ENCODE data around the gene RERE.

RERE gene

GRCh38 chr1:8425150-8425780 lies 392.2 kb downstream of the RERE start:
- no peak for DNase-seq (ENCODE audit: low read depth in 2 of 2)

DNA sequence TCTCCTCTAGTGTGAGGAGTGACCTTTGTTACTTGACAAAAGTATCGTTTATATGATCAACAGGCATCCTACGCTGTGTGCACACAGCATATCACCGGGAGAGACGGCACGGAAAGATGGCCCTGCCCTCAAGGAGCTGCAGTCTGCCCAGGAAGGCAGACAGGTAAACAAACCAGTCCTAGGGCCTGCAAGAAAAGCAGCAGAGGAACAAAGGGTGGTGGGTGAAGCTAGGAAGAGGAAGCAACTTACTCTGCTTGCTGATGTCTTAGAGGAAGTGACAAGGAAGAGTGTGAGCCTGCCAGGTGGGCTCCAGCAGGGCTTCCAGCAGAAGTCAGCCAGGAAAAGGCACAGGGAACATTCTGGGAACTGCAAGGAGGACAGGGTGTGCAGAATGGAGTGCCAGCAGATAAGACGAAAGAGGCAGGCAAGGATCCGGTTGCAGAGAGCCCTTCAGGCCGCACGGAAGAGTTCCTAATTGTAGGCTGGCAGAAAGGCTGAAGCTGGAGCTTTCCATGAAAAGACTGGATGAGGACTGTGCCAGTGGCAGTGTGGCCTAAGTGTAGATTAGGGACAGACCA lies 392.8 kb downstream of the RERE start:
- no peak for DNase-seq (ENCODE audit: low read depth in 2 of 2)

DNA sequence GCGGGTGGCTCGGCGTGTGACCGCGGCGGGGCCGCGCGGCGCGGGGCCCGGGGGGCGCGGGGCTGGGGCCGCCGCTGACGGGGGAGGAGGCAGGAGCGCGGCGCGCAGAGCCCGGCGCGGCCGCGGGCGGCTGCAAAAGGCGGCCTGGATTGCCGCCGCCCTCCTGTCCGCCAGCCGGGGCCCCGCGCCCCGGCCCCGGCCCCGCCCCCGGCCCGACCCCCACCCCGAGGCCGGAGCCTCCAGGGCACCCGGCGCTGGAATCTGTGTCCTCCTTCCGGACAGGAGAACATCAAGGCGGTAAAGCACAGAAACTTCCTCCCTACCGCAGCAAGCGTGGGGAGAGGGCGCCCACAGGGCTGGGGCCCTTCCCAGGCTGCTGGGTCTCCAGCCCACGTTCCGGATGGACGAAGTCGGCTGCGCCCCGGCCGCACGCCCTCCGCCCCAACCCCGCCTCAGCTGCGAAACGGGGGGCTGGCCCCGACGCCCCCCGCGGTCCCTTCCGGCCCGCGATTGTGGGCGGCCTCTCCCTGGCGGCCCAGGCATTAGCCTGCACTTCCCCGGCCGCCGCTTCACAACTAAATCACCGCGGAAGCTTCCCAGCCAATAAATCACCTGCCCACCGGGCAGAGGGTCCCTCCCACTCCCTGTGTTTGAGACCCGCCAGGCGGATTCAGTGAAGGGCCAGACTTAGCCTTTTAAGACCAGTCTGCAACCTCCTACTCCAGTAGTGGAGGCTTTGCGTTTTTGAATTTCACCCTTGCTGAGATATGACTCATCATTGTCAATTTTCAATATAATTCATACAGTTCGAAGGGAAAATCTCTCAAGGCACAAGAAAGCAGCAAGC lies 393.5 kb downstream of the RERE start:
- DNase-seq (ENCODE audit: low read depth in 2 of 2): no peak

DNA sequence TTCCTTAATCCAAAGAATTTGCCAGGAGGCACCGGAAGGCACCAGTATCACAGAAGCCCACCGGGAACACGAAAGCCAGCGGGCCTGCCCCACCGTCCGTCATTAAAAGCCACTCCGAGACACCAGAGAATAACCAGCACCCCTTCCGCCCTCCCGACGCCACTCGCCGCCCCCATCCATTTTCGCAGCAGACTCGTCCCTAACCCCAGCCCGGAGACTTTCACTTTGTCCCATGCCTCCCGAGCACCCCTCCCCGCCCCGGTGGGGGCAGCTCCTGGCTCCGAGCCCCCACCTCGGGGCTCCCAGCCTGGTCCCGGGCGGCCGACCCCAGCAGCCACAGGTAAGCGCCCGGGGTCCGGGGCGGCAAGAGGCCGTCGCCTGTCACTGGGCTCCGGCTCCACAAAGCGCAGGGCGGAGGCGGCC lies 394.2 kb downstream of the RERE start:
- DNase-seq (ENCODE audit: low read depth in 2 of 2): no peak

GRCh38 chr1:8422510-8423268 lies 394.8 kb downstream of the RERE start:
- DNase-seq (ENCODE audit: low read depth in 2 of 2): no peak

DNA sequence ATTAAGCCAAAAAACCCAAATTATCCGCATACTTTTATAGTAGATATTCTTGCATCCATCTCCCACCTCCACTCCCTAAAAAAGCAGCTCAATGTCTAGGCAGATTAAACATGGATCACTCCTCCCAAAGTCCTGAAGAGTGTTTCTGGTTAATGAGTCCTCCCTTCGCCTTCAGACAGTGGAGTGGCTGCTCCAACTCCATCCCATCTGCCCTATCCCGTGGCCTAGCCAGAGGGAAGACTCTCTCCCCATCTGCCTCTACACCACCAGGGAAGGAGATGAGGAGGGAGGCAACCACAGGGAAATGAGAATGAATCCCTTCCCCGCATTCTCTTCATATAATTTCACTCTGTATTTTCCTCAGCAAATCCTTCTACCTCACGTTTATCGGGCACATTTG lies 395.7 kb downstream of the RERE start:
- DNase-seq (ENCODE audit: low read depth in 2 of 2): no peak

DNA sequence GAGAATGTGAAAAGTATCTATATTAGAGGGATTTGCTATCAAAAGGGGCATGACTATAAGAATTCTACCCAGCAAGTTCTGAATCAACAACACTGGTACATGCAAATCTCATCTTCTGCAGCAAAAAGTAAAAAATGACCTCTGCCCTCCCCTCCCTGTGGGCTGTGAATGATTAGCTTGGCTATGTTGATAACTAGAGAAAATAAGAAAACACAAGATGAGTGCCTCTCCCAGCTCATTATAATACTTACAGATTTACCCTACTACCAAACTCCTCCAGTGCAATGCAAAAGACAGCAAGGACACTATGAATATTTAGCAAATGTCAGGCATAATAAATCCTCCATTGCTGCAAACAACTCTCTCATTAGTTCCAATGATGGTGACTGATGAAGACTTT lies 397.1 kb downstream of the RERE start:
- no peak for DNase-seq (ENCODE audit: low read depth in 2 of 2)

- DNase-seq (ENCODE audit: low read depth in 2 of 2): no peak
Observed at GRCh38 chr1:8419861-8420260, 397.6 kb downstream of the RERE start.

- no peak for DNase-seq (ENCODE audit: low read depth in 2 of 2)
Observed at GRCh38 chr1:8419172-8419571, 398.3 kb downstream of the RERE start.

DNA sequence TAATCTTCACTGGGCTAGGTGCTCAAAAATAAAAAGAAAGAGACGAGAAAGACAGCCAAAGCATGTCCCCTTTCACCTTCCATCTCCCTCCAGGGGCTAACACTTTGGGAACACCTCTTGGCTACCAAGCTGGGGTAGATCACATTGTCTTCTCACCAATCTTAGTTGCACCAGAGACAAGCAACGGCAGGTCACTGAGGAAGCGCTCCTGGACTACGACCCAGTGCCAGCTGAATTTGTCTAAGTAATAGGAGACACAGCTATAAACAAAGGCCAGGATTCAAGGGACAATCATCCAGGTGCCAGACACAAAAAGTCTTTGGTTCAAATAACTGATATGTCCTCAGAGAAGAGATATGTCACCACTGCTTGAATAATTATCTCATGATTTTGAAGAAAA lies 399.1 kb downstream of the RERE start:
- DNase-seq (ENCODE audit: low read depth in 2 of 2): no peak

GRCh38 chr1:8417625-8418024 lies 399.8 kb downstream of the RERE start:
- no peak for DNase-seq (ENCODE audit: low read depth in 2 of 2)

- no peak for DNase-seq (ENCODE audit: low read depth in 2 of 2)
Observed at GRCh38 chr1:8416881-8417280, 400.6 kb downstream of the RERE start.

DNA sequence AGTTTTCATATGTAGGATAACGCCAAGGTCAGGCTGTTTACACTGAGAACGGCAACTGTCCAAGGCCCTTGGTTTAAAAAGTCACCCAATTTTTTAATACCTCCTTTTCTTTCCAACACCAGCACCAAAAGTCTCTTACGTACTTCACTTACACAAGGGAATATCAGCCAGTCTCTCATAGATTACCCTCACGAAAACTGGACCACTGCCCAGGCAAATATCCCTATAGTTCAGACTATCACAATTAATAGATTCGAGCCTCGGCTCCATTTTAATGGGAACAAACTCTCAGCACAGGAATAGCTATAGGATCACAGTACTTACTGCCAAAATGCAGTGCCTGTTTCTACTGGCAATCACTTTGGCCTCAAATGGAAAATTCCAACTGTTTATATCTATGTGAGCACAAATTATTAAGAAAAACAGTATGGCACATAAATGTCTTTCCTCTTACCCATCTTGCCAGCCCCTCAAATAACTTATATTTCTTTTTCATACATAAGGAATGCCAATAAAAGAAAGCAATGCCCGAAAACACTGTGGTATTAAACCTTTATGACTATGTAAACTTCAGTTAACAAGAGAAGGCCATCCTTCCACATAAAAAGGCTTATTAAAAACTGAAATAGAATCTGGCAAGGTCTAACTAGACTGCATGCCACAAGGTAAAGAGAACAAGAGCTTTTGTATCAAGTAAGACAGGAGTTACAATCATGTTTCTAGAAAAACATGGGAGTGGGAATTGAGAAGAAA lies 401.7 kb downstream of the RERE start:
- DNase-seq (ENCODE audit: low read depth in 2 of 2): no peak

DNA sequence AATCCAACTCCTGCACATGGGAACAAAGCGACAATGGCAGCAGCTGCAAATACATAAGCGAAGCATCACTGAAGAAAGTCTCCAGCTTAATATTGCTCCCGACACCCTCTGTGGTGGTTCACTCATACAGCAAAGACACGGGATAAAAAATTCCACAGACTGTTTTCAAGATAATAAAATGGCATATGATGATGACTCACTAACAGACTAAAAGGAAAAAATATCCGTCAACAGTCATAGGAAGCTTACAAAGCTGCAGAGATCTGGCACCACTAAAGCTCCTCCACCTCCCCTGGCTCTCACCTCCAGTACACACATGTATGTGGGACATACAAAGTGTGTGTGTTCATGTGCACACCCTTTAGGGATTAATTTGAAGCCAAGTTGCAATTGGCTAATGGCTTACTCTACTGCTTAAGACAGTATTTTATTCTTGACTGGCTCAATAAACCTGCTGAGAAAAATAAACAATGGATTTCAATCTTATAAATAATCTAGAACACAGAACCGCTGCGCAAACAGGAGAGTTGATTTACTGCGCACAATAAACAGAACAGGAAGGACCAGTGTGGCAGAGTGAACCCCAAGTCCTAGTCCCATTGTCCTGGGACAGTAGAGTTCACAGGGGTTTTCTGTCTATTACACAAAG lies 405.1 kb downstream of the RERE start:
- no peak for DNase-seq (ENCODE audit: low read depth in 2 of 2)

DNA sequence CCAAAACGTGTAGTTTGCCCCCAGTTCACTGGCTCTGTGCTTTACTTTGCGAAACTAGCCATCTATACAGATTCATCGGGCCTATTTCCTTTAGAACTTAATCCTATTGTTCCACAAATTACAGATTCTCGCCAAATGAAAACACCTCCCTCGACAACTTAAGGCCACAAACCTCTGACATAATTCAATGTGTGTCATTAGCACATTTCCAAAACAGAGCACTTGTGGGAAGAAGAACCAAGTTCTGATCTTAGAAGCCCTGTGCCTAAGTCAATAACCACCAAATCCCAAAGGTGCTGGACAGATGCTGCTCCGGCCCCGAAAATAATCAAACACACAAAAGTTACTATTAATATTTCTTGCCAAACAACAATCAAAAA lies 405.6 kb downstream of the RERE start:
- no peak for DNase-seq (ENCODE audit: low read depth in 2 of 2)

DNA sequence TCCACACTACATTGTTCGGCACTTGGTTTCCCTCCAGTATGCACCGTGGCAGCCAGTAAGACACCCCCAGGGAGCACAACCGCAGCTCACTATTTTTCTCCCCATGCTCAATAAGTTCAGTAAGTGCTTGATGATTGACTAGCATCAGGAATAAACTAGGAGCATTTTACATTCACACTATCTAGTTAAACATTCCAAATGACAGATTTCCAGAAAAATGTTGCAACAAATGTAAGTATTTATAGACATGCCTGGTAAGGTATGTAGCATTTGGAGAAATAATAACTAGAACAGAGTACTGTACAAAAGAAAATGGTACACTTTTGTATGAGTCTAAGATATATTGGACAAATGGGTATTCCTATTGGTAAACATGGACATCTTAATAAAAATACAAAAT lies 406.6 kb downstream of the RERE start:
- no peak for DNase-seq (ENCODE audit: low read depth in 2 of 2)

GRCh38 chr1:8409606-8410005 lies 407.8 kb downstream of the RERE start:
- DNase-seq (ENCODE audit: low read depth in 2 of 2): no peak

- DNase-seq (ENCODE audit: low read depth in 2 of 2): no peak
Observed at GRCh38 chr1:8409106-8409505, 408.3 kb downstream of the RERE start.

GRCh38 chr1:8408151-8408839 lies 409.1 kb downstream of the RERE start:
- DNase-seq (ENCODE audit: low read depth in 2 of 2): no peak

DNA sequence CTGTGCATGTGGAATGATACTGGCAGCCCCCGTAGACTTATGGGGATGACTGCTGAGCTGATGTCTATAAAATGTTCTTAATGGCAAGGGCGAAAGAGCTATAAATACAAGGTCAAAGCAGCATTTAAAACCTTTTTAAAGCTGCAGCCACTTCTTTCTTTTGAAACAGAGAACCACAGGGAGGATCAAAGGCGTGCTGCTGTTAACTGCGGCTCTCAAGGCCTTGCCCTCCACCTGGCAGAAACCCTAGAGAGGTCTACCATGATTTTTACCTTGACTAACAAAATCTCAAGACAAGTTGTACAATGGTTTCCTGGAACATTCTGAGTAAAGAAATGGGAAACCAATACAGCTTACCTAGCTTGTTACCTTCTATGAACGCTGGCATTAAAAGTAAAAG lies 409.8 kb downstream of the RERE start:
- no peak for DNase-seq (ENCODE audit: low read depth in 2 of 2)

DNA sequence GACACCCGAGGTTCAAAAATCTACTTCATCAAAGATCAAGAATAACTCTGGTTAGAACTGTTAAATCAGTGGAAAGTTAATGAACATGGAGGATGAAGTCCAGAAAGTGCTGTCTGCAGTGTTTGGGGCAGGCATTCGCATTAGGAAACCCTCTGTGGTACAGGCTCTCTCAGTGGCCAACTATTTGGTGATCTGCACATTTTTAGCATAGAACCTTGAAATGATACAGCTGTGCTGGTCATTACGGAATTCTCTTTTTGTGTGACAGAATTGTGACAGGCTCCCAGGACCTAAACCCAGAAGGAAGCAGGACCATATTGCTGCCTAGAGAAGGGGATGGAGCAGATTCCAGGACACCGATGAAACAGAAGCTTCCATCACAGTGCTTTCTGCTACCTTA lies 410.5 kb downstream of the RERE start:
- DNase-seq (ENCODE audit: low read depth in 2 of 2): no peak
